PC-9 (cell line): ENCODE results near the gene ARID4B. TPM values are rescaled to one million over a fixed set of nuclear protein-coding genes. Genes with fewer than 3 reads are reported as not detected.

Experiments used
- BruUV-seq: library from RNA; stranded (reverse); fragments of 400-500 nt; replicated peaks from 2 replicates; lab custom pipeline; 2021; lab: Mats Ljungman, UMichigan
- CTCF ChIA-PET: fragments of 300-600 bp; sonication (Branson Sonifier 250); formaldehyde crosslinking; loops from one replicate; lab custom pipeline; 2022; ENCODE audit warnings: antibody characterized with exemption; lab: Charles Lee
- POLR2A ChIA-PET: fragments of 300-600 bp; sonication (Branson Sonifier 250); formaldehyde crosslinking; loops from one replicate; lab custom pipeline; 2022; ENCODE audit warnings: antibody characterized with exemption; ENCODE audit not compliant: unreplicated experiment; lab: Charles Lee
- DNase-seq, 2 experiments: peaks; one replicate each; pipeline versions ENCODE4 v3.0.0 to v3.0.0-alpha.2; 2015 to 2022; ENCODE audit warnings: mixed read lengths in 1 of 2
- H2AFZ ChIP-seq: fragments of 200-600 bp; sonication (generic); 2 replicates; pipeline ENCODE4 v1.8.1; 2017; ENCODE audit warnings: antibody characterized with exemption
- H3F3A ChIP-seq: fragments of 200-600 bp; sonication (generic); 2 replicates; pipeline ENCODE4 v1.8.1; 2017; ENCODE audit warnings: antibody characterized with exemption, mild to moderate bottlenecking, low read depth; ENCODE audit not compliant: insufficient read depth
- H3K27ac ChIP-seq: fragments of 200-600 bp; sonication (generic); 2 replicates; pipeline ENCODE4 v1.6.1; 2016; ENCODE audit warnings: mixed run types
- H3K27me3 ChIP-seq: fragments of 200-600 bp; sonication (generic); 2 replicates; pipeline ENCODE4 v1.6.1; 2016; ENCODE audit warnings: low read depth, mixed run types; ENCODE audit not compliant: insufficient read depth
- H3K36me3 ChIP-seq: fragments of 200-600 bp; sonication (generic); 2 replicates; pipeline ENCODE4 v1.6.1; 2016; ENCODE audit warnings: low read depth, mixed run types
- H3K4me1 ChIP-seq: fragments of 200-600 bp; sonication (generic); replicated peaks from 2 replicates; pipeline ENCODE4 v1.6.1; 2016; ENCODE audit warnings: mixed run types; ENCODE audit not compliant: insufficient read depth
- H3K4me2 ChIP-seq: fragments of 200-600 bp; sonication (generic); 2 replicates; pipeline ENCODE4 v1.6.1; 2017; ENCODE audit warnings: mixed run types
- H3K4me3 ChIP-seq: fragments of 200-600 bp; sonication (generic); 2 replicates; pipeline ENCODE4 v1.6.1; 2016; ENCODE audit warnings: mixed run types
- H3K79me2 ChIP-seq: fragments of 200-600 bp; sonication (generic); 2 replicates; pipeline ENCODE4 v1.6.1; 2017; ENCODE audit warnings: low read depth, mixed run types
- H3K9me2 ChIP-seq: fragments of 200-600 bp; sonication (generic); 2 replicates; pipeline ENCODE4 v1.8.1; 2017; ENCODE audit warnings: mild to moderate bottlenecking; ENCODE audit not compliant: insufficient read depth
- H3K9me3 ChIP-seq: fragments of 200-600 bp; sonication (generic); 2 replicates; pipeline ENCODE4 v1.8.1; 2016; ENCODE audit warnings: low read depth; ENCODE audit not compliant: insufficient read depth
- H4K20me1 ChIP-seq: fragments of 200-600 bp; sonication (generic); 2 replicates; pipeline ENCODE4 v1.8.1; 2017; ENCODE audit not compliant: insufficient read depth
- CTCF ChIP-seq: fragments of 200-600 bp; sonication (generic); conservative IDR thresholded peaks from 2 replicates; pipeline ENCODE4 v1.6.1; 2017; ENCODE audit warnings: mixed run types, antibody characterized with exemption, mild to moderate bottlenecking, moderate library complexity
- EZH2 ChIP-seq: fragments of 200-600 bp; sonication (generic); IDR thresholded peaks from 2 replicates; pipeline ENCODE4 v1.8.0; 2017; ENCODE audit warnings: antibody characterized with exemption, low read depth
- intact Hi-C: fragments of 100-400 bp; cut with micrococcal nuclease; formaldehyde crosslinking; loops from one replicate; pipeline ENCODE4 v1.10.0; 2022; ENCODE audit not compliant: unreplicated experiment
- microRNA-seq: library from miRNA; unstranded; fragments of <30 nt; microRNA quantifications from one replicate; pipeline ENCODE4 v1.2.0, GENCODE V29; 2021; ENCODE audit warnings: borderline number of aligned reads, borderline replicate concordance
- total RNA-seq: library from RNA; stranded (reverse); gene quantifications from 2 replicates; pipeline ENCODE4 v1.2.3, GENCODE V29; 2021

Gene ARID4B
- total RNA-seq, 1 experiment from 2014 or later: 47.1 TPM

GRCh38 chr1:235124111-235124510, 203.9 kb downstream of the ARID4B start:
- no peak overlapping the region for H3K4me2 ChIP-seq
- no peaks in the 10 kb centered on the region for H3K9me2 ChIP-seq
- H3F3A ChIP-seq: peaks cover 29% of the 10 kb centered on the region
- CTCF ChIA-PET: no interaction called here
- H3K36me3 ChIP-seq: peaks cover 51% of the 10 kb centered on the region
- H2AFZ ChIP-seq: no peak overlapping the region
- H3K4me1 ChIP-seq: peaks cover 37% of the 10 kb centered on the region
- no peaks in the 10 kb centered on the region for H3K27me3 ChIP-seq
- H3K79me2 ChIP-seq: peaks cover 95% of the 10 kb centered on the region
- H3K27ac ChIP-seq: no peak overlapping the region
- POLR2A ChIA-PET: interaction anchor here (0.7 kb wide), 1 partner anchor 938 kb away, joined by 5 read pairs; no protein-coding TSS in a partner anchor
- TF ChIP-seq CTCF (no peak), EZH2 (no peak)
- H4K20me1 ChIP-seq: peaks cover 85% of the 10 kb centered on the region
- DNase-seq: no peak
- H3K9me3 ChIP-seq: no peaks in the 10 kb centered on the region
- BruUV-seq: no TSS peak
- no peak overlapping the region for H3K4me3 ChIP-seq
- intact Hi-C loops: loop anchor here (10.0 kb wide), 1 partner anchor 201 kb away; the partner anchor contains the start of genes ARID4B and GGPS1

DNA sequence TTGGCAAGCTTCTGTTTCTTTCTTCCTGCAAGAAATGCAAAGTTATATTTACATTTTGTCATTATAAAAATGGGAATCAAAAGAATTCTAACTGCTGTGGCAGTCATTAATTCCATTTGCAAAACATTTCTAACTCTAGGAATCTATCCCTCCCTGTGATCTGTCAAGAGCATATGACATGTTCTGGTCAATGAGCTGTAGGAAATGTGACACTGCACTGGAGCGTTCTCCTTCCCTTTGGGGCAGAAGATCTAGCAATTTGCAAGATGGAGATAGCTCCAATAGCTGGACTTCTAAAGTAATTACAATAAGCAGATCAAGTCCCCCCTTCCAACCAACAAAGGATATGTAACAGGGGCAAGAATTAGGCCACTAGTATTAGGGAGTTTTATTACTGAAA, 205.6 kb downstream of the ARID4B start:
- Histone ChIP-seq H3K4me3 (no peak overlapping the region), H3K36me3 (peaks cover 64% of the 10 kb centered on the region), H3K27me3 (no peaks in the 10 kb centered on the region), H3K4me1 (peaks cover 35% of the 10 kb centered on the region), H3K79me2 (peaks cover 99% of the 10 kb centered on the region), H3F3A (peaks cover 38% of the 10 kb centered on the region), H3K9me3 (no peaks in the 10 kb centered on the region), H4K20me1 (peaks cover 91% of the 10 kb centered on the region), H3K9me2 (no peaks in the 10 kb centered on the region), H2AFZ (no peak overlapping the region), H3K27ac (no peak overlapping the region), H3K4me2 (no peak overlapping the region)
- no TSS peak for BruUV-seq
- no peak for DNase-seq
- ChIA-PET CTCF (no interaction called here), POLR2A (interaction anchor here (0.5 kb wide), 1 partner anchor 1791 kb away, joined by 9 read pairs; no protein-coding TSS in a partner anchor)
- TF ChIP-seq EZH2: no peak
- TF ChIP-seq CTCF: no peak
- intact Hi-C loops: loop anchor here (10.0 kb wide), 1 partner anchor 202 kb away; the partner anchor contains the start of genes ARID4B and GGPS1

Small RNA genes within 50 kb of the gene (microRNA-seq; reads per million reads assigned to microRNA genes)
- gene MIR4753: not detected

Other genes starting within 250 kb of the ARID4B start
- 165 and 187 TPM in 2 replicates for gene TOMM20, start 199.3 kb downstream of the ARID4B start, total RNA-seq
- gene RBM34, start 166.9 kb downstream of the ARID4B start, total RNA-seq: 101 and 106 TPM in 2 replicates
- gene GGPS1, start 391 bp upstream of the ARID4B start, total RNA-seq: 47.4 and 61.7 TPM in 2 replicates
- 18.9 and 22.8 TPM in 2 replicates for gene TBCE, start 39.2 kb upstream of the ARID4B start, total RNA-seq
- 57.4 and 60.6 TPM in 2 replicates for gene B3GALNT2, start 176.3 kb upstream of the ARID4B start, total RNA-seq